Vagina (tissue), 2 donors: ENCODE data around the gene ZNF521.

Source experiments
- CTCF ChIP-seq, 3 experiments: fragments of 450-650 bp in 2 of 3; fragments of 200-600 bp in 1 of 3; sonication (generic) in 1 of 3; IDR thresholded peaks; one replicate each; pipeline ENCODE4 v1.5.1; 2017 to 2019; ENCODE audit warnings: antibody characterized with exemption in 3 of 3, mild to moderate bottlenecking in 2 of 3, moderate library complexity in 2 of 3
- POLR2A ChIP-seq, 2 donors: fragments of 450-650 bp; IDR thresholded peaks; one replicate each; pipeline ENCODE4 v1.6.1; 2017; ENCODE audit warnings: antibody characterized with exemption in 2 of 2, mild to moderate bottlenecking in 2 of 2, moderate library complexity in 2 of 2
- POLR2AphosphoS5 ChIP-seq, 2 donors: sonication (generic); formaldehyde crosslinking; IDR thresholded peaks; one replicate each; pipeline ENCODE4 v1.9.0; 2017; ENCODE audit warnings: antibody characterized with exemption in 2 of 2, mild to moderate bottlenecking in 2 of 2, low read depth in 1 of 2; ENCODE audit not compliant: insufficient read depth in 1 of 2

GRCh38 chr18:25279133-25279532 lies 72.8 kb downstream of the ZNF521 start:
- TF ChIP-seq CTCF (IDR thresholded peaks at IDR 0.05), result no peak
- no peak for TF ChIP-seq POLR2A (IDR thresholded peaks at IDR 0.05)
- no peak for TF ChIP-seq POLR2AphosphoS5 (IDR thresholded peaks at IDR 0.05; ENCODE audit: insufficient read depth in 1 of 2, low read depth in 1 of 2)
